ENCODE measurements around the gene PTGR3. TPM values are rescaled to one million over a fixed set of nuclear protein-coding genes. Genes with fewer than 3 reads are reported as not detected.

The PTGR3 gene
- total and polyA plus RNA-seq, 12 donors: 8.8 to 40.2 (median 19.3) TPM

- intact Hi-C loops (cut with DNase I): no loop called here
- no peak overlapping the region for H3K27ac ChIP-seq
- TF ChIP-seq CTCF (IDR thresholded peaks at IDR 0.05) (no peak), POLR2A (IDR thresholded peaks at IDR 0.05) (no peak)
- H3K36me3 ChIP-seq (replicated peaks in 1 of 2): no peaks in the 10 kb centered on the region
- 72 to 86% (median 84%) methylated on average over 17 of the region's 17 CpGs for WGBS, 4 donors
- H3K27me3 ChIP-seq: no peaks in the 10 kb centered on the region
- no peaks in the 10 kb centered on the region for H3K4me1 ChIP-seq (replicated peaks in 1 of 2)
- no peak overlapping the region for H3K4me3 ChIP-seq
- DNase-seq: no peak
- no peaks in the 10 kb centered on the region for H3K9me3 ChIP-seq (replicated peaks in 1 of 3)
Measured at GRCh38 chr18:75172299-75173124, 36.4 kb downstream of the PTGR3 start.

- intact Hi-C loops (cut with DNase I): no loop called here
- 80 to 91% (median 83%) methylated on average over 11 of the region's 11 CpGs for WGBS, 4 donors
- peak in 2 of 7 donors; percentile 13 to 53 for DNase-seq
- no peak for TF ChIP-seq POLR2A (IDR thresholded peaks at IDR 0.05)
- TF ChIP-seq CTCF (IDR thresholded peaks at IDR 0.05): no peak
- Histone ChIP-seq H3K27ac (peak overlapping the region in 1 of 5 donors; percentile 22), H3K4me3 (no peak overlapping the region), H3K9me3 (replicated peaks in 1 of 3) (no peaks in the 10 kb centered on the region), H3K4me1 (replicated peaks in 1 of 2) (no peaks in the 10 kb centered on the region), H3K27me3 (no peaks in the 10 kb centered on the region), H3K36me3 (replicated peaks in 1 of 2) (no peaks in the 10 kb centered on the region)
Measured at GRCh38 chr18:75170916-75171315, 38.0 kb downstream of the PTGR3 start.

GRCh38 chr18:75170022-75170789 is 38.7 kb downstream of the PTGR3 start:
- no peak for TF ChIP-seq CTCF (IDR thresholded peaks at IDR 0.05)
- no peak for TF ChIP-seq POLR2A (IDR thresholded peaks at IDR 0.05)
- Histone ChIP-seq H3K4me3 (no peak overlapping the region), H3K9me3 (replicated peaks in 1 of 3) (no peaks in the 10 kb centered on the region), H3K27me3 (no peaks in the 10 kb centered on the region), H3K27ac (peak overlapping the region in 1 of 5 donors; percentile 29), H3K36me3 (replicated peaks in 1 of 2) (no peaks in the 10 kb centered on the region), H3K4me1 (replicated peaks in 1 of 2) (no peaks in the 10 kb centered on the region)
- WGBS, 4 donors: 90 to 95% (median 94%) methylated on average over 33 to 34 of the region's 34 CpGs
- intact Hi-C loops (cut with DNase I): no loop called here
- peak in 1 of 7 donors; percentile 40 for DNase-seq

DNA sequence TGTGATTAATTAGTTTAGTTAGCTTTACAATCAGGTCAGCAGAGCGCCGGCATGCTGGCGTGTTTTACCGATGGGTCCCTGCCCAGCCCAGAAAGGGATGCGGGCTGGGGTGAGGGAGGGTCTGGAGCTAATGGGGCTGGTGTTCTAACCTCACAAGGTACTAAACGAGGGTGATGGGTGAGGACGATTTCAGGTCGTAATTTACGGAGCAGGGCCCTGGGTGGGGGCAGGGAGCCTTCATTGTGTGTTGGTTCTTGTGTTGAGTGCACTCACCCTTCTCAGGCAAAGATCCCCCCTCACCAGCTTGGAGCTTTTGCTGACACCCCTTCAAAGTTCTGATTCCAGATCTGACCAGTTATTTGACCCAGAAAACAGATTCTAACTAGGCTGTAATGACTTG is 39.5 kb downstream of the PTGR3 start:
- Histone ChIP-seq H3K27me3 (no peaks in the 10 kb centered on the region), H3K27ac (no peak overlapping the region), H3K4me1 (replicated peaks in 1 of 2) (no peaks in the 10 kb centered on the region), H3K36me3 (replicated peaks in 1 of 2) (no peaks in the 10 kb centered on the region), H3K9me3 (replicated peaks in 1 of 3) (no peaks in the 10 kb centered on the region), H3K4me3 (no peak overlapping the region)
- 66 to 77% (median 75%) methylated on average over 9 of the region's 9 CpGs for WGBS, 4 donors
- TF ChIP-seq CTCF (IDR thresholded peaks at IDR 0.05) (no peak), POLR2A (IDR thresholded peaks at IDR 0.05) (no peak)
- DNase-seq: peak in 1 of 7 donors; percentile 45
- intact Hi-C loops (cut with DNase I): no loop called here
